ENCODE results near the gene SLC25A29.

The SLC25A29 gene

GRCh38 chr14:100340423-100340813 is 34.2 kb upstream of the SLC25A29 start:
- H3K4me3 Mint-ChIP-seq = no peak overlapping the region
- peak overlapping the region in 1 of 2 donors; percentile 21 for H3K27ac Mint-ChIP-seq
- H3K36me3 Mint-ChIP-seq (ENCODE audit: insufficient read depth) = peaks cover 21% of the 10 kb centered on the region
- H3K9me3 Mint-ChIP-seq = no peaks in the 10 kb centered on the region
- ATAC-seq (replicated peaks) (no peak), DNase-seq (no peak)
- no peaks in the 10 kb centered on the region for H3K4me1 Mint-ChIP-seq (ENCODE audit: low read depth in 2 of 2)
- no peaks in the 10 kb centered on the region for H3K27me3 Mint-ChIP-seq

GRCh38 chr14:100339766-100340422 is 33.6 kb upstream of the SLC25A29 start:
- no peaks in the 10 kb centered on the region for H3K9me3 Mint-ChIP-seq
- ATAC-seq (replicated peaks) (no peak), DNase-seq (no peak)
- H3K4me1 Mint-ChIP-seq (ENCODE audit: low read depth in 2 of 2) = no peaks in the 10 kb centered on the region
- peaks cover 24% of the 10 kb centered on the region for H3K36me3 Mint-ChIP-seq (ENCODE audit: insufficient read depth)
- H3K27me3 Mint-ChIP-seq = no peaks in the 10 kb centered on the region
- H3K4me3 Mint-ChIP-seq = no peak overlapping the region
- H3K27ac Mint-ChIP-seq = peak overlapping the region in 1 of 2 donors; percentile 21

GRCh38 chr14:100336618-100337530 is 30.6 kb upstream of the SLC25A29 start:
- Mint-ChIP-seq H3K27ac (peak overlapping the region in 1 of 2 donors; percentile 9), H3K36me3 (ENCODE audit: insufficient read depth) (peaks cover 23% of the 10 kb centered on the region), H3K9me3 (no peaks in the 10 kb centered on the region), H3K4me1 (ENCODE audit: low read depth in 2 of 2) (no peaks in the 10 kb centered on the region), H3K4me3 (no peak overlapping the region), H3K27me3 (no peaks in the 10 kb centered on the region)
- DNase-seq = no peak
- no peak for ATAC-seq (replicated peaks)

GRCh38 chr14:100334904-100335303 is 28.7 kb upstream of the SLC25A29 start:
- Mint-ChIP-seq H3K9me3 (no peaks in the 10 kb centered on the region), H3K4me3 (no peak overlapping the region)

GRCh38 chr14:100333827-100334226 is 27.6 kb upstream of the SLC25A29 start:
- Mint-ChIP-seq H3K36me3 (ENCODE audit: insufficient read depth) (peaks cover 2% of the 10 kb centered on the region), H3K4me3 (no peak overlapping the region), H3K27ac (no peak overlapping the region), H3K9me3 (no peaks in the 10 kb centered on the region), H3K4me1 (ENCODE audit: low read depth in 2 of 2) (no peaks in the 10 kb centered on the region), H3K27me3 (no peaks in the 10 kb centered on the region)
- no peak for DNase-seq
- ATAC-seq (replicated peaks) = no peak

More at GRCh38 chr14:100334904-100335303, 28.7 kb upstream of the SLC25A29 start:
- Mint-ChIP-seq H3K36me3 (ENCODE audit: insufficient read depth) (peaks cover 9% of the 10 kb centered on the region), H3K27me3 (no peaks in the 10 kb centered on the region), H3K4me1 (ENCODE audit: low read depth in 2 of 2) (no peaks in the 10 kb centered on the region), H3K27ac (no peak overlapping the region)
- no peak for DNase-seq
- ATAC-seq (replicated peaks) = no peak

- no peaks in the 10 kb centered on the region for H3K4me1 Mint-ChIP-seq (ENCODE audit: low read depth in 2 of 2)
- H3K4me3 Mint-ChIP-seq = no peak overlapping the region
- DNase-seq (no peak), ATAC-seq (replicated peaks) (no peak)
- no peaks in the 10 kb centered on the region for H3K27me3 Mint-ChIP-seq
- H3K9me3 Mint-ChIP-seq = no peaks in the 10 kb centered on the region
- peaks cover 2% of the 10 kb centered on the region for H3K36me3 Mint-ChIP-seq (ENCODE audit: insufficient read depth)
- no peak overlapping the region for H3K27ac Mint-ChIP-seq
Observed at GRCh38 chr14:100333311-100333710, 27.1 kb upstream of the SLC25A29 start.

GRCh38 chr14:100332797-100333196 is 26.6 kb upstream of the SLC25A29 start:
- Mint-ChIP-seq H3K36me3 (ENCODE audit: insufficient read depth) (peaks cover 2% of the 10 kb centered on the region), H3K9me3 (no peaks in the 10 kb centered on the region), H3K27me3 (no peaks in the 10 kb centered on the region), H3K27ac (no peak overlapping the region), H3K4me1 (ENCODE audit: low read depth in 2 of 2) (no peaks in the 10 kb centered on the region), H3K4me3 (no peak overlapping the region)
- DNase-seq (no peak), ATAC-seq (replicated peaks) (no peak)

GRCh38 chr14:100332071-100332639 is 25.9 kb upstream of the SLC25A29 start:
- ATAC-seq (replicated peaks) (no peak), DNase-seq (no peak)
- H3K36me3 Mint-ChIP-seq (ENCODE audit: insufficient read depth) = peaks cover 2% of the 10 kb centered on the region
- no peaks in the 10 kb centered on the region for H3K9me3 Mint-ChIP-seq
- peak overlapping the region in 1 of 2 donors; percentile 57 for H3K27ac Mint-ChIP-seq
- no peaks in the 10 kb centered on the region for H3K27me3 Mint-ChIP-seq
- no peaks in the 10 kb centered on the region for H3K4me1 Mint-ChIP-seq (ENCODE audit: low read depth in 2 of 2)
- no peak overlapping the region for H3K4me3 Mint-ChIP-seq

- Mint-ChIP-seq H3K36me3 (ENCODE audit: insufficient read depth) (peaks cover 2% of the 10 kb centered on the region), H3K27me3 (no peaks in the 10 kb centered on the region), H3K4me1 (ENCODE audit: low read depth in 2 of 2) (no peaks in the 10 kb centered on the region), H3K4me3 (no peak overlapping the region), H3K9me3 (no peaks in the 10 kb centered on the region), H3K27ac (no peak overlapping the region)
- DNase-seq (no peak), ATAC-seq (replicated peaks) (no peak)
Observed at GRCh38 chr14:100330388-100330931, 24.2 kb upstream of the SLC25A29 start.

GRCh38 chr14:100330007-100330344 is 23.7 kb upstream of the SLC25A29 start:
- Mint-ChIP-seq H3K4me3 (no peak overlapping the region), H3K27me3 (no peaks in the 10 kb centered on the region), H3K36me3 (ENCODE audit: insufficient read depth) (no peaks in the 10 kb centered on the region), H3K4me1 (ENCODE audit: low read depth in 2 of 2) (no peaks in the 10 kb centered on the region), H3K27ac (peak overlapping the region in 1 of 2 donors; percentile 58), H3K9me3 (no peaks in the 10 kb centered on the region)
- DNase-seq (no peak), ATAC-seq (replicated peaks) (no peak)

GRCh38 chr14:100329233-100330006 is 23.2 kb upstream of the SLC25A29 start:
- ATAC-seq (replicated peaks) (no peak), DNase-seq (no peak)
- Mint-ChIP-seq H3K27me3 (no peaks in the 10 kb centered on the region), H3K4me3 (no peak overlapping the region), H3K9me3 (no peaks in the 10 kb centered on the region), H3K4me1 (ENCODE audit: low read depth in 2 of 2) (no peaks in the 10 kb centered on the region), H3K36me3 (ENCODE audit: insufficient read depth) (no peaks in the 10 kb centered on the region), H3K27ac (peak overlapping the region in 1 of 2 donors; percentile 58)

GRCh38 chr14:100328495-100329163 is 22.4 kb upstream of the SLC25A29 start:
- Mint-ChIP-seq H3K36me3 (ENCODE audit: insufficient read depth) (no peaks in the 10 kb centered on the region), H3K4me3 (no peak overlapping the region), H3K4me1 (ENCODE audit: low read depth in 2 of 2) (no peaks in the 10 kb centered on the region), H3K27me3 (no peaks in the 10 kb centered on the region), H3K9me3 (no peaks in the 10 kb centered on the region), H3K27ac (no peak overlapping the region)
- ATAC-seq (replicated peaks) = no peak
- no peak for DNase-seq

GRCh38 chr14:100327128-100327527 is 20.9 kb upstream of the SLC25A29 start:
- Mint-ChIP-seq H3K27me3 (no peaks in the 10 kb centered on the region), H3K4me1 (ENCODE audit: low read depth in 2 of 2) (peaks cover 0 to 1% of the 10 kb centered on the region in 2 donors), H3K36me3 (ENCODE audit: insufficient read depth) (no peaks in the 10 kb centered on the region), H3K4me3 (no peak overlapping the region), H3K27ac (no peak overlapping the region), H3K9me3 (no peaks in the 10 kb centered on the region)
- DNase-seq (no peak), ATAC-seq (replicated peaks) (no peak)

Data from effector memory CD8-positive, alpha-beta T cell (primary cell).